ENCODE data around the gene OR9A2. TPM values are rescaled to one million over a fixed set of nuclear protein-coding genes. Genes with fewer than 3 reads are reported as not detected.

Gene OR9A2
- total RNA-seq, 2 experiments from 2014 or later = 0.30 TPM; not detected in 1

GRCh38 chr7:143043391-143043790, 16.5 kb upstream of the OR9A2 start:
- H3K36me3 Mint-ChIP-seq = no peaks in the 10 kb centered on the region
- H3K27ac Mint-ChIP-seq = no peak overlapping the region
- H3K4me3 Mint-ChIP-seq = no peak overlapping the region
- H3K27me3 Mint-ChIP-seq = peaks cover 8% of the 10 kb centered on the region
- no peak for ATAC-seq (ENCODE audit: low read depth)
- POLR2A ChIA-PET = no interaction called here
- H3K4me1 Mint-ChIP-seq = no peaks in the 10 kb centered on the region
- no peaks in the 10 kb centered on the region for H3K9me3 Mint-ChIP-seq
- no peak for DNase-seq

- DNase-seq (no peak), ATAC-seq (ENCODE audit: low read depth) (no peak)
- Mint-ChIP-seq H3K36me3 (no peaks in the 10 kb centered on the region), H3K27me3 (peaks cover 8% of the 10 kb centered on the region), H3K4me3 (no peak overlapping the region), H3K4me1 (no peaks in the 10 kb centered on the region), H3K9me3 (no peaks in the 10 kb centered on the region), H3K27ac (no peak overlapping the region)
- POLR2A ChIA-PET = no interaction called here
Measured at GRCh38 chr7:143042790-143043271, 15.9 kb upstream of the OR9A2 start.

GRCh38 chr7:143042159-143042789, 15.3 kb upstream of the OR9A2 start:
- DNase-seq = no peak
- Mint-ChIP-seq H3K4me3 (no peak overlapping the region), H3K4me1 (no peaks in the 10 kb centered on the region), H3K36me3 (no peaks in the 10 kb centered on the region), H3K27me3 (peaks cover 8% of the 10 kb centered on the region), H3K27ac (no peak overlapping the region), H3K9me3 (no peaks in the 10 kb centered on the region)
- ATAC-seq (ENCODE audit: low read depth) = no peak
- POLR2A ChIA-PET = no interaction called here

GRCh38 chr7:143041346-143041745, 14.4 kb upstream of the OR9A2 start:
- no peak overlapping the region for H3K27ac Mint-ChIP-seq
- H3K27me3 Mint-ChIP-seq = peaks cover 5% of the 10 kb centered on the region
- ATAC-seq (ENCODE audit: low read depth) (no peak), DNase-seq (no peak)
- no peak overlapping the region for H3K4me3 Mint-ChIP-seq
- POLR2A ChIA-PET = no interaction called here
- no peaks in the 10 kb centered on the region for H3K4me1 Mint-ChIP-seq
- H3K36me3 Mint-ChIP-seq = no peaks in the 10 kb centered on the region
- no peaks in the 10 kb centered on the region for H3K9me3 Mint-ChIP-seq

GRCh38 chr7:143040209-143040715, 13.3 kb upstream of the OR9A2 start:
- Mint-ChIP-seq H3K27ac (no peak overlapping the region), H3K27me3 (peaks cover 5% of the 10 kb centered on the region), H3K36me3 (no peaks in the 10 kb centered on the region), H3K4me3 (no peak overlapping the region), H3K9me3 (peaks cover 3% of the 10 kb centered on the region), H3K4me1 (no peaks in the 10 kb centered on the region)
- ATAC-seq (ENCODE audit: low read depth) (no peak), DNase-seq (no peak)
- POLR2A ChIA-PET = no interaction called here

- Mint-ChIP-seq H3K36me3 (no peaks in the 10 kb centered on the region), H3K27me3 (peaks cover 3% of the 10 kb centered on the region), H3K9me3 (peaks cover 7% of the 10 kb centered on the region), H3K27ac (no peak overlapping the region), H3K4me1 (no peaks in the 10 kb centered on the region), H3K4me3 (no peak overlapping the region)
- DNase-seq = no peak
- ATAC-seq (ENCODE audit: low read depth) = no peak
- POLR2A ChIA-PET = no interaction called here
Measured at GRCh38 chr7:143038635-143039034, 11.7 kb upstream of the OR9A2 start.

- no peaks in the 10 kb centered on the region for H3K9me3 Mint-ChIP-seq
- peaks cover 9% of the 10 kb centered on the region for H3K27me3 Mint-ChIP-seq
- H3K4me3 Mint-ChIP-seq = no peak overlapping the region
- no peak overlapping the region for H3K27ac Mint-ChIP-seq
- no peaks in the 10 kb centered on the region for H3K36me3 Mint-ChIP-seq
- H3K4me1 Mint-ChIP-seq = peaks cover 8% of the 10 kb centered on the region
- POLR2A ChIA-PET = no interaction called here
- DNase-seq (no peak), ATAC-seq (ENCODE audit: low read depth) (no peak)
Measured at GRCh38 chr7:143027683-143028082, 751 bp upstream of the OR9A2 start.

- Mint-ChIP-seq H3K27ac (no peak overlapping the region), H3K27me3 (peaks cover 9% of the 10 kb centered on the region), H3K9me3 (no peaks in the 10 kb centered on the region), H3K4me3 (no peak overlapping the region), H3K4me1 (peaks cover 3% of the 10 kb centered on the region), H3K36me3 (no peaks in the 10 kb centered on the region)
- no peak for ATAC-seq (ENCODE audit: low read depth)
- DNase-seq = no peak
- POLR2A ChIA-PET = no interaction called here
Measured at GRCh38 chr7:143025371-143025770, 1.6 kb downstream of the OR9A2 start.

GRCh38 chr7:143023047-143023446, 3.9 kb downstream of the OR9A2 start:
- Mint-ChIP-seq H3K4me3 (no peak overlapping the region), H3K9me3 (no peaks in the 10 kb centered on the region), H3K4me1 (peaks cover 3% of the 10 kb centered on the region), H3K36me3 (no peaks in the 10 kb centered on the region), H3K27ac (no peak overlapping the region), H3K27me3 (peaks cover 7% of the 10 kb centered on the region)
- POLR2A ChIA-PET = no interaction called here
- no peak for DNase-seq
- ATAC-seq (ENCODE audit: low read depth) = no peak

- Mint-ChIP-seq H3K27ac (no peak overlapping the region), H3K36me3 (no peaks in the 10 kb centered on the region), H3K4me1 (peaks cover 3% of the 10 kb centered on the region), H3K4me3 (no peak overlapping the region), H3K27me3 (peaks cover 13% of the 10 kb centered on the region), H3K9me3 (no peaks in the 10 kb centered on the region)
- no peak for DNase-seq
- ATAC-seq (ENCODE audit: low read depth) = no peak
- POLR2A ChIA-PET = no interaction called here
Measured at GRCh38 chr7:143018931-143019330, 8.0 kb downstream of the OR9A2 start.

- POLR2A ChIA-PET = no interaction called here
- H3K4me1 Mint-ChIP-seq = no peaks in the 10 kb centered on the region
- no peak for ATAC-seq (ENCODE audit: low read depth)
- no peak for DNase-seq
- peaks cover 13% of the 10 kb centered on the region for H3K27me3 Mint-ChIP-seq
- no peak overlapping the region for H3K27ac Mint-ChIP-seq
- H3K9me3 Mint-ChIP-seq = no peaks in the 10 kb centered on the region
- H3K36me3 Mint-ChIP-seq = no peaks in the 10 kb centered on the region
- no peak overlapping the region for H3K4me3 Mint-ChIP-seq
Measured at GRCh38 chr7:143016996-143017395, 9.9 kb downstream of the OR9A2 start.

GRCh38 chr7:143015926-143016490, 10.9 kb downstream of the OR9A2 start:
- no peak overlapping the region for H3K4me3 Mint-ChIP-seq
- peaks cover 13% of the 10 kb centered on the region for H3K27me3 Mint-ChIP-seq
- DNase-seq (no peak), ATAC-seq (ENCODE audit: low read depth) (no peak)
- no peaks in the 10 kb centered on the region for H3K9me3 Mint-ChIP-seq
- H3K27ac Mint-ChIP-seq = no peak overlapping the region
- no peaks in the 10 kb centered on the region for H3K4me1 Mint-ChIP-seq
- POLR2A ChIA-PET = no interaction called here
- H3K36me3 Mint-ChIP-seq = no peaks in the 10 kb centered on the region

- DNase-seq (no peak), ATAC-seq (ENCODE audit: low read depth) (no peak)
- H3K27me3 Mint-ChIP-seq = peaks cover 13% of the 10 kb centered on the region
- no peaks in the 10 kb centered on the region for H3K4me1 Mint-ChIP-seq
- H3K27ac Mint-ChIP-seq = no peak overlapping the region
- H3K36me3 Mint-ChIP-seq = no peaks in the 10 kb centered on the region
- no peak overlapping the region for H3K4me3 Mint-ChIP-seq
- H3K9me3 Mint-ChIP-seq = no peaks in the 10 kb centered on the region
- POLR2A ChIA-PET = no interaction called here
Measured at GRCh38 chr7:143015084-143015483, 11.8 kb downstream of the OR9A2 start.

- Mint-ChIP-seq H3K27me3 (peaks cover 11% of the 10 kb centered on the region), H3K4me1 (no peaks in the 10 kb centered on the region), H3K9me3 (no peaks in the 10 kb centered on the region), H3K27ac (no peak overlapping the region), H3K4me3 (no peak overlapping the region), H3K36me3 (no peaks in the 10 kb centered on the region)
- ATAC-seq (ENCODE audit: low read depth) (no peak), DNase-seq (no peak)
- POLR2A ChIA-PET = no interaction called here
Measured at GRCh38 chr7:143013893-143014292, 13.0 kb downstream of the OR9A2 start.
